Measurements from ENCODE around the gene SLC4A1AP.

Gene SLC4A1AP

DNA sequence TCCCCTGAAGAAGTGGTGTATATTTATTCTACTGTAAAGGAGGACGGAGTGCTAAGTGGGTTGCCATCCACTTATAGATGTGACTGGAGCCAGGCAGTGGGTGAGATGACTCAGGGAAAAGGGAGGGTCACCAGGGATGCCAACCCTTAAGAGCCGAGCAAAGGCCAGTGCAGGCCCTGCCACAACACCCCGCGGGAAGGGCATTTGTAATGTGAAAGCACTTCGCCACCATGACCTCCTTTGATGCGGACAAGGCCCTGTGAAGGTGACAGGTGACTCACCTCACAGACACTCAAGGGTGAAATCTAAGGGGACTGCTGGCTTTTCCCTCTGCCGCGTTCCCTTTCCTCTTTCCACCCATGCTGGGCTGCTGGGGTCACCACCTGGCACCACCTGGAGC lies 57.6 kb downstream of the SLC4A1AP start:
- DNase-seq (ENCODE audit: low read depth): no peak

- no peak for DNase-seq (ENCODE audit: low read depth)
These were observed 58.3 kb downstream of the SLC4A1AP start for GRCh38 chr2:27721884-27722485.

DNA sequence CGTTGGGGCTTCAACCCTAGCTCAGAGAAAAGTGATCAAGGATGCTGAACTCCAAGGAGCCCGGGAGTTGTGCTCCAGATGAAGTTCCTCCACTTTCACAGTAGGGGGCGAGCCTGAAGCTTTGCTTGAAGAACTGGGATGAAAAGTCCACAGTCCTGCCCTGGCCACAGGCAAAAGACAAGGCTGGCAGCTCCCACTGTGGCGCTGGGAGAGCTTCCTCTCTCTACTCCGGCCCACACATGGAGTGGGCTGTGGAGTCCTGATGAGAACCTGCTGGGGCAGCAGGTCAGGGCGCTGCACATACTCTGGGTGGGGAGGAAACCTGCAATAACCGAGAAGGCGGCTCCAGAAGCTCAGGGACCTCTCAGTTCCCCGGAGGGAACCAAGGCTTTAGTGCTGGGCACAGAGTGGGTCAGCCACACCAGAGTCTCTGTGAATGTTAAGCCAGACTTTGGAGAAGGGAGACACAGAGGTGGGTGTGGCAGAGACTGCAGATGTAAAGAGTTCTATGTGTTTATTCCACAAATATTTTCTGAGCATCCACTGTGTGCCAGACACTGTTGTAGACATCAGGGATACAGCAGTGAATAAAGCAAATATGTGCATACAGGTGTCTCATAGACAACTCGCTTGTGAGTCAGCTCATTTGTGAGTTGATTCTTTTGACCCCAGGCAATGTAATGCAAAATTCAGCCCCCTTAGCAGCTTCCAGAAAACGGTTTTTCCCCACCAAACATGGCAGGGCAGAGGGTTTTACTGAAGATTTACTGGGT lies 59.9 kb downstream of the SLC4A1AP start:
- DNase-seq (ENCODE audit: low read depth): peak; percentile 68

DNA sequence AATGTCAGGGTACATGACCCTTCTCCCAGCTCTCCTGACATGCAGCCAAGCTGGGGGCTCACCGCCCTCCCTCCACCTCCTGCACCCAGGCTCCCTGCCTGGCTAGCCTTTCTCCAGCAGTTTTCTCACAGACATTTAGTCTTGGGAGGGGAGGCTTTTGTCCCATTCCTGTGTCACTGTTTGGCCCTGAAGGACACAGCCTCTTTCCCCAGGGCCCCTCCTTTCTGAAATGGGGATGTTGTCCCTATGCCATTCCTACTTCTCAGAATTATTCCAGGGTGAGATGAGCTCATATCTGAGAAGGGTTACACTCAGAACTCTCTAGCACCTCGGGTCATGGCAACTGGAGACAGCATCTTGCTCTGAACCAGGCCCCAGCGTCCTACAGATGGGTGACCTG lies 60.5 kb downstream of the SLC4A1AP start:
- no peak for DNase-seq (ENCODE audit: low read depth)

DNA sequence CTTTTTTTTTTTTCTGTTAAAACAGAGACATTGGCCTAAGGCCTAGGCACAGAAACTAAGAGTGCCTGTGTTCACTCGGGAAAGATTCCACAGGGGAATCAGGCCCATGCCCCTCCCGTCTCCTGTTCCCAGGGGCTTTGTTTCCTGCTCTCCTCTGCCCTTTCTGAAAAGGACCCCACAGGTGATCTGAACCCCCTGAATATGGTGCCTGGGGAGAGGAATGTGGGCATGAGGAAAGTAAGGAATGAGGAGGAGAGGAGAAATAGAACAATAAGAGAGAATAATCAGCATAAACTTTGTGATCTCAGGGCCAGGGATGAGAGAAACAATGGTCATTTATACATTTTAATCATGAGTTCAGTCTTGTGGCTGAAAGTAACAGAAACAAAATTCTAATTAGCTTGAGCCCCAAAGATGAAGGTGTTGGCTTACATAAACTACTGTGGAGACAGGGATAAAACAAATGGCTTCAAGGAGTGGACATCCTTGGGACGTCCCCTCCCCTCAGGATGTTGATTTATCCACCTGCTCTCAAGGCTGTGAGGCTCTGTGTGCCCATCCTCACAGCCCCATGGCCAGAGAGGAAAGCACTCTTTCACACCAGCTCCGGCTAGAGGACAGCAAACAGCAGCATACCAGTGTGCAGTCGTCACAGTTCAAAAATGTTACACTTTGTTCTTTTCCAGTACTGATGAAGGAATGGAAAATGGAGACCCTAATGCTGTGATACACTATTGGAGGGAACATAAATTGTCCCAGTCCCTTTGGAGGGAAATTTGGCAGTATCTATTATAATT lies 61.4 kb downstream of the SLC4A1AP start:
- no peak for DNase-seq (ENCODE audit: low read depth)

GRCh38 chr2:27727257-27727656 lies 63.6 kb downstream of the SLC4A1AP start:
- DNase-seq (ENCODE audit: low read depth): no peak

- no peak for DNase-seq (ENCODE audit: low read depth)
These were observed 64.6 kb downstream of the SLC4A1AP start for GRCh38 chr2:27728081-27728858.

- no peak for DNase-seq (ENCODE audit: low read depth)
These were observed 65.5 kb downstream of the SLC4A1AP start for GRCh38 chr2:27729198-27729597.

DNA sequence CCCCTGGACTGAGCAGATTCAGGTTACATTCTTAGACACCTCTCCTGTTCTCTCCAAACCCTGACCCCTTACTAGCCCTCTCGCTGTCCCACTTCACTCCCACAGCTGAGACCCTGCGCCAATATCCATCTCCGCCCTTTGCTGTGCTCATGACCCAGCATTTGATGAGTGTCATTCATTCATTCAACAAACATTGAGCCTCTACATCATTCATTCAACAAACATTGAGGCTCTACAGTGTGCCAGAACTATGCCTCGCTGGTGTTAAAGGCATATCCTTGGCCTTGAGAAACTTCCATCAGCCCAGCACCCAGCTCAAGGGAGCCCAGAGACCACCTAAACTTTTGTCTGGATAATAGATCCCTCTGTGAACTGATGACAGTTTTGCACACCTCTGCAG lies 65.9 kb downstream of the SLC4A1AP start:
- DNase-seq (ENCODE audit: low read depth): no peak

DNA sequence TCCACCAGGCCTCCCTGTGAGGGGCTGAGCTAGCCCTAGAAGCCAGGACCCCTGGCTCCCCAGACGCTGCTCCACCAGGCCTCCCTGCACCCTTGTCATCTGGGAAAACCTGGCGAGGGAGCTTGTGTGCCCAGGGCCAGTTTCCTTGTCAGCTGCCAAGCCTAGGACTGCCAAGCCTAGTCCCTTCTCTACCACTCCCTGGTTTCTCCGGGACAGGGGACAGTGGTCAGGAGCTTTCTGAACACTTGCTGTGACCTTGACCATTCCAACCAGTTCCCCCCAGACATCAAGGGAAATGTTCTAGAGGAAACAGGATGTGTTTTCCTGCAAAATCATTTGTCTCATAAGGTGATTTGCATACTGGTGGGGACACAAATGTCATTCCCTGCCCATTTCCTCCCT lies 66.6 kb downstream of the SLC4A1AP start:
- no peak for DNase-seq (ENCODE audit: low read depth)

DNA sequence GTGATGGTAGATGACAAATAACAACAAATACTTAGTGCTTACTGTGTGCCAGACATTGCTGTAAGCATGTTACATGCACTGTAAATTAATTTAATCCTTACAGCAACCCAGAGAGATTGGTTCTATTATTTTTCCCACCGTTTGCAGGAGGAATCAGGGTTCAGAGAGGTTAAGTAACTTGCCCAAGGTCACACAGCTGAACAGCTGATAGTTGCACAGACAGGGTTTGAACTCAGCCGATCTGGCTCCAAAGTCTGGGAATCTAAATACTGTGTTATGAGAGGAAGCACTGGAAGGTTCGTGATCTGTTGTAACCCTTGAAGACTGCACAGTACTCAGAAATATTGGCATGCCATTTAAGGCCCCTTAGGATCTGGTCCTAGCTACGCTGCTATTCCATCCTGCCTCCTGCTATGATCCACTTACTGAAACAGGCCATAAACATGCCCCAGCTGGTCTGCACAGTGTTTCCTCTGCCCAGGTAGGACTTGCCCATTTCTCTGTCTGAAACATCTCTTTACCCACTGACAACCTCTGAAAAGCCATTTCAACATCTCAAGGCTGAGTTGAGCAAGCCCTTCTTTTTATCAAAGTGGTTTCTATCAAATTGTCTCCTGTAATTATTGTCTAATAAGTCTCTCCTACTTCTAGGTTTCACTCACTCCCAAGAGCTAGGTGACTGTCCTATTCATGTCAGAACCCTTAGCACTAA lies 67.4 kb downstream of the SLC4A1AP start:
- DNase-seq (ENCODE audit: low read depth): no peak

DNA sequence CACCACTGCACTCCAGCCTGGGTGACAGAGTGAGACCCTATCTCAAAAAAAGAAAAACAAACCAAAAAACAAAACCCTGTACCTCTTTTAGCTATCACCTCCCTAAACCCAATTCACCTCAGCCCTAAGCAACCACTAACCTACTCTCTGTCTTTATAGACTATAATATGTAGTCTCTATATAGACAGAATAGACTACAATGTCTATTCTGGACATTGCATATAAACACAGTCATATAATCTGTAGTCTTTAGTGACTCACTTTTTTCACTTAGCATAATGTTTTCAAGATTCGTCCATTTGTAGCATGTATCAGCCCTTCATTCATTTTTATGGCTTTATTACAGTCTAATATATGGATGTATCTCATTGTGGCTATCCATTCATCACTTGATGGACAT lies 70.6 kb downstream of the SLC4A1AP start:
- no peak for DNase-seq (ENCODE audit: low read depth)

DNA sequence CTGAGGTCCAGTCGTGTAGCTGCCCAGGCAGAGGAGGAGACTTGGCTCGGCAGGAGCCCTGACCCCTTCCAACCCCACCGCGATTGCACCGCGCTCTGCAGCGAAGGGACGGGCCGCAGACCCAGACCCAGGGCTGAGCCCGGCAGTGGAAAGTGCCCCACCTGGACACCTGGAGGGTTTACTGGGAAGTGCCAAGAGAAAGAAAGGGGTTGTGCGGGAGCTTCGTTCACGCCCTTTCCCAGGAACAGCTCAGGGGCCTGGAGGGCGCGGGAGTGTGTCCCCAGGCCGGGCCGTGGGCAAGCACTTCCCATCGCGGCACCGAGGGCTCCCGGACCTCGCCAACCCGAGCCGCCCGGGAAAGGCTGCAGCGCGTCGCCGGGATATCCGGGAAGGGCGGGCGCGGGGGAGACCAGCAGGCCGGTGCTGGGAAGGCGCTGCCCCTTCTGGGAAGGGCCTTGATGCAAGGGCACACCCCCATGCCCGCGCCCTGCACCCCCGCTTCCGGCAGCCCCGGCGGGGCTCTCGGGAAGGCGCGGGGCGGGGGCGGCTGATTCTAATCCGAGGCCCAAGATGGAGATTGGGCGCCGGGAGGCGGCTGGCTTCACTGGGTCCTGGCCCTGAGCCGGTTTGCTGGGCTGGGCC lies 71.7 kb downstream of the SLC4A1AP start:
- no peak for DNase-seq (ENCODE audit: low read depth)

DNA sequence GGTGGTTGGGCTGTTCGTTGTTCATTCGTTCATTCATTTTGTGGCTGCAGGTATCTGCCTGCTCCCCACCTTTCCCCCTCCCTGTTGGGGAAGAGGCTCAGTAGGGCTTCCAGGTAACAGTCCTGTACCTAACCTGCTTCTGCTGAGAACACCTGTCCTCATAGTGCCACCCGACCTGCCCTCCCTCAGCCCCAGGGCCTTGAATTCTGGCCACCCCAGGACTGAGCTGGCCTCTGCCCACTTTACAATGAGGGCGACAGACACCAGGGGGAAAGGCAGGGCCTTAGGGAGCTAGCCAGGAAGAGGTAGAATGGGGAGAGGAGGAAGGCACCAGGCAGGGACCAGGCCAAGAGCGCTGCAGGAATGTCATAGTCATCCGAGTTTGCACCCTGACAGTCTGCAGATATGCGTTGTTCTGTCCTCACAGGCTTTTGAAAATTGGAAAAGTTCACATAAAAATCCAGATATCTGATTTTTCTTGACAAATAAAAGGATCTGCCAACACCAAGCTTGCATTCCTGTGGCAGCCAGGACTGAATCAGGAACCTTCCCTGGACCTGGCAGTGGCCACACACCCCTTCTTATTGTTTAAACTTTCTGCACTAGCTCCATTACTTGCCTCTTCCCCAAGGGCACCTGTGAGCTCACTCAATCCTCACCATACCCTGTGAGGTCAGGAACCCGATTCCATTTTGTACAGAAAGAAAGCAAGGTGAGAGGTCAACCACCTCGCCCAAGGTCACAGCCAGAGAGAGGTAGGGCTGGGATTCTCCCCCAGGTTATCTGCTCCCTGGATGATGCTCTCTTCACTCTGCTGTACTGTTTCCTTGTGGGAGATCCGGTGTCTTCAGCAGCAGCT lies 72.6 kb downstream of the SLC4A1AP start:
- no peak for DNase-seq (ENCODE audit: low read depth)

DNA sequence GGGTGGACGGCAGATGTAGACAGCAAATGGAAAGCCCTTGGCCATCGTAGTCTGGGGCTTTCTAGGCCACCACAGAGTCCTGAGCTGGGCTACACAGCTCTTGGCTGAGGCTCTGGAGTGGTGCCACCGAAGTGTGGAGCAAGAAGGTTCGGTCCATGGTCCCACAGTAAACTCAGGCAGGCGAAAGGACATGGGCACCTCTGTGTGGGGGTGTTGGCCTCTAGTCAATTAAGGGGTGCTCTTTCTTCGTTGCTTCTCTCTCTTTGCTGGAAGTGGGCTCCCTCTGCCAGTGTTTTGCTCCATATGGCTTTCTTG lies 73.2 kb downstream of the SLC4A1AP start:
- DNase-seq (ENCODE audit: low read depth): no peak

DNA sequence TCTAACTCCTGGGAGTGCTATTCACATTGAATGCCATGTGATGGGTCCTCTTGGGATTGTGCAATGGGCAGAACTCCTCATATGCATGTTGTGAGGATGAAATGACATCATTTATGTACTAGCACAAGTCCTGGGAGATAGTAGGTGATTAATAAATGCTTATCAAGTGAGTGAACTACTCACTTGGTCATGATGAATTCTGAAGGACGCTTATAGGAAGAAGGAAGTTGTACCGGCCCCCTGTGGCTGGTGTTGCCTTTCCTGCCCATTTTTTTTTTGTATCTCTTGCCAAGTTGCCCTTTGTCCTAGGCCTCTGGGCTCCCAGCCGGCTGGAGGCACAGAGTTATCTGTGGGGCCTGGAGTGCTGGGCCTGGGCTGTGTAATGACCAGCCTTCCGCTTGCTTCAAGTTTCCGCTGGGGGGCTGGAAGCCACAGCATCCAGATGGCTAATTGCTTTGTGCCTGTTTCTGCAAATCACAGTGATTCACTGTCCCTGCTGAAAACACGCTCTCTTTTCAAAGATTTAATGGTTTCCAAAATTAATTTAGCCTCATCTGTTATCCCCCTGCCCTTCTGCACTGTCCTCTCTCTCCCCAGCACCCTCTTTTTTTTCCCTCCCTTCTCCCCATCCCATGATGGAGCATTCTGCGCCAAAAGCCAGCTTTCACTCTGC lies 74.1 kb downstream of the SLC4A1AP start:
- DNase-seq (ENCODE audit: low read depth): no peak

GRCh38 chr2:27738349-27739057 lies 74.8 kb downstream of the SLC4A1AP start:
- DNase-seq (ENCODE audit: low read depth): no peak

DNA sequence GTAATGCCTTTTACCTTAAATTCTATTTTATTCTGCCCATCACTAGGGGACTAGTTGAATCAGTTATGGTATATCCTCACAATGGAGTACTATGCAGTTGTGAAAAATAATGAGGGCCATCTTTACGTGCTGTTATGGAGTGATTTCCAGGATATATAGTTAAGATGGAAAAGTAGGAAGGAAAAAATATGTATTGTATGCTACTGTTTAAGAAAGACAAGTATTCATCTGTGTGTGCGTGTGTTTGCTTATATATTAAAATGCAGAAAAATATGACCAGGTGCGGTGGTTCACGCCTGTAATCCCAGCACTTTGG lies 75.3 kb downstream of the SLC4A1AP start:
- DNase-seq (ENCODE audit: low read depth): no peak

- DNase-seq (ENCODE audit: low read depth): no peak
These were observed 78.0 kb downstream of the SLC4A1AP start for GRCh38 chr2:27741673-27742072.

Measured in fibroblast of the conjunctiva (primary cell).